T47D (cell line): ENCODE data around the gene JRKL.

Source experiments
- DNase-seq, 2 experiments: peaks; one replicate each; pipeline versions ENCODE4 v3.0.0 to v3.0.0-alpha.2; 2011 to 2012; ENCODE audit warnings: low read depth in 1 of 2, low spot score in 1 of 2
- JUND ChIP-seq: IDR thresholded peaks from 2 replicates; pipeline ENCODE4 v1.6.1; 2012; ENCODE audit warnings: low read depth
- in situ Hi-C: cut with HindIII; loops from 2 replicates; pipeline ENCODE4 v1.10.0; 2016; ENCODE audit warnings: low sequenced_read_pairs, low pct_unique_long_range_greater_than_20kb

JRKL gene

GRCh38 chr11:96389720-96390487 lies at the start of gene JRKL, which contains the start of gene CCDC82:
JRKL (plus strand) TSS chr11:96390013; CDS start chr11:96390650, 637 bp downstream.
CCDC82 (minus strand) TSS chr11:96389912; CDS start chr11:96384747, 5,165 bp downstream.
- peak; percentile 91 to 99 for DNase-seq
- TF ChIP-seq JUND, result no peak
- in situ Hi-C loops, result loop anchor here (25.0 kb wide), 2 partner anchors 328 to 528 kb away; no protein-coding TSS in a partner anchor

DNA sequence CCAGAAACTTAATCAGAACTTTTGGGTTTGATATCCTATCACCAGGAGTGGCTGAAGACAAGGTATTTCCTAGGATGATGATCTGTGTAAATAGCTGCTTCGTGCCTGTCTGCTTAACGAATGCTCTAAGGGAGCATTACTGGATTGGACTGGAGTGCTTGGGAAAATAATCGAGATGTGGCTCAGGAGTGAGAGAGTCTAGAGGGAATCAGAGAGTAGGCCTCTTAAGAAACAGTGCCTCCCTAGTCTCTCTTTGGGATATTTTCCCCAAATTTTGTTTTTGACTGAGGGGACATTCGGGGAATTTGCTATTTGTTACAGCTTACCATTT lies 49.3 kb upstream of the JRKL start:
- in situ Hi-C loops, result no loop called here
- TF ChIP-seq JUND, result no peak
- DNase-seq, result no peak

DNA sequence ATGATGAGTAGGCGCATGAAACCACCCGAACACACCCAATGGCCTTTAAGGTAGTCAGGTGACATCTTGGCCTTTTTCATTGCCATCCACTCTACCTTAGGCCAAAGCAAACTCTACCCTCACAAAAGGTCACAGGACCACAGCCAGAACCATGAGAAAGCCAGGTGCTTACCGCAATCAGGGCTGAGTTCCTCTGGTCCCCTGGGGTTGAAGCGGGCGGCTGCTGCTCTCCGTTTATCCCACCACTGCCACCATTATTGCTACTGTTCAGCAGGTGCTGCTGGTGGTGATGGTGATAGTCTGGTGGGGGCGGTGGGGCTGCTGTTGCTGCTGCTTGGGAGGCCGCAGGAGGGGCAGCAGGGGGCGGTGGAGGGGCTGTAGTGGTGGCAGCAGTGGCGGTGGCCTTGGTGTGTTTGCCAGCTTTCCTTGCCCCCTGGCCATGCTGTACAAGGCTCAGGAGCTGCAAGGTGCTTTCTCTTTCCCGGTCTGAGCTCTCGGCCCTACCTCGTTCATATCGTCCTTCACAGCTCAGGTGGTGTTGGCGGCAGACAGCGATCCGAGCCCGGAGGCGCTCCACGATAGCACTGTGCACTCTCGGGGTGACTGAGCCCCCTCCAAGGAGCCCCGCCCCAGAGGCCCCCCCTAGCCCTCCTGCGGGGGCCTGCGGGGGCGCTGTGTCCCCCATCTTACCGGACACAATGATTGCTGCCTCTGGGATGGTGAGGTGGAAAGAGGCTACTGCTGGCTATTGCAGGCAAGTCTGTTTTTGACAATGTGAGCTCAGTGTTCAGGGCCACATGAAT lies 48.4 kb upstream of the JRKL start:
- in situ Hi-C loops, result no loop called here
- no peak for TF ChIP-seq JUND
- DNase-seq, result peak in 1 of 2 experiments; percentile 40

GRCh38 chr11:96342014-96342960 lies 47.5 kb upstream of the JRKL start:
- peak; percentile 29 to 48 for DNase-seq
- in situ Hi-C loops, result no loop called here
- TF ChIP-seq JUND, result no peak

- in situ Hi-C loops, result no loop called here
- peak; percentile 94 to 95 for DNase-seq
- TF ChIP-seq JUND, result no peak
These were observed 46.7 kb upstream of the JRKL start, which contains the start of gene MAML2 for GRCh38 chr11:96342961-96343711. MAML2 (minus strand) TSS chr11:96343195; CDS start chr11:96341895, 1,300 bp downstream.

GRCh38 chr11:96356848-96357247 lies 33.0 kb upstream of the JRKL start:
- no peak for TF ChIP-seq JUND
- in situ Hi-C loops, result no loop called here
- DNase-seq, result no peak

- no peak for DNase-seq
- in situ Hi-C loops, result no loop called here
- TF ChIP-seq JUND, result no peak
These were observed 32.0 kb upstream of the JRKL start for GRCh38 chr11:96357794-96358193.

DNA sequence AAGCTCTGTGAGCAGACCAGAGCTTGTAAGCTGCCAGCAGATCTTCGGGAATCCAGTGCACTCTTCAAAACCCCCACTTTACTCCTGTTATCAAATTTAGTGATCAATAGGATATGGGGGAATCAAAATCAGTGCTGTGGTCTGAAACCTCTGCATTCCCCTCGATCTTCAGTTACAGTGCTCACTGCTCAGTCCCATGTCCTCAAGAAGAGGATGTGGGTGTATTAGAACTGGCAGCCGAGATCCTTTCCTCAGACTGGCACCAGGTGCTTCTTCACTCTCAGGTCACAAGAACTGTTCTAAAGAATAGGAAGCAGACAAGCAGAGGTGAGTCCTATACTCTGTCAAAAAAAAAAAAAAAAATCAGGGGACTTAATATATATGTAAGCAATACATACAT lies 31.5 kb upstream of the JRKL start:
- no peak for DNase-seq
- in situ Hi-C loops, result no loop called here
- no peak for TF ChIP-seq JUND

- DNase-seq, result no peak
- TF ChIP-seq JUND, result no peak
- in situ Hi-C loops, result no loop called here
These were observed 28.0 kb upstream of the JRKL start for GRCh38 chr11:96361778-96362177.

DNA sequence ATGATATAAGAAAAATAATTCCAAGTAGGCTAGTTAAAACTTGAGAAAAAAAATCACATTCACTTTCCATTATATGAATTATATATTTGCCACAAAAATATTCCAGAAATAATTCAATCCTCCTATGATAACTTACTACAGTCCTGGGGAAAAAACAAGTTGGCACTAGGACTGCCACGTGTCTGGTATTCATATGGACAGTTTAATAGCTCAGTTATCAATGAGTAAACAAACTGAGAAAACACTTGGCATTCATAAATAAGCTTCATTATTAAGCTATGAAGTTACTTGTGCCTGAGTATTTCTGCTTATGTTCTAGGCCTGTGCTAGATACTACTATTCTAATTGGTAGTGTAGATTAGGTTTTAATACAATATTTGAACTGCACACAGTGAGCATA lies 24.3 kb upstream of the JRKL start:
- in situ Hi-C loops, result no loop called here
- TF ChIP-seq JUND, result no peak
- no peak for DNase-seq

GRCh38 chr11:96366024-96366423 lies 23.8 kb upstream of the JRKL start:
- TF ChIP-seq JUND, result no peak
- DNase-seq, result no peak
- in situ Hi-C loops, result no loop called here
